Esophagus muscularis mucosa (tissue), 4 donors: ENCODE data around the gene MEG3. TPM values are rescaled to one million over a fixed set of nuclear protein-coding genes. Genes with fewer than 3 reads are reported as not detected.

Source experiments
- DNase-seq: peaks from one replicate; pipeline ENCODE4 v3.0.0-alpha.2; 2017; ENCODE audit errors: extremely low spot score
- H3K27ac ChIP-seq, 4 donors: fragments of 200-600 bp; sonication (generic); replicated peaks in 1 of 4; 1 replicate in 3 of 4; 2 replicates in 1 of 4; pipeline ENCODE4 v1.5.1; 2016 to 2019; ENCODE audit warnings: mild to moderate bottlenecking in 1 of 4
- H3K27me3 ChIP-seq, 4 donors: fragments of 200-600 bp; sonication (generic); one replicate each; pipeline versions ENCODE4 v1.5.1 to v1.6.0; 2016 to 2019
- H3K36me3 ChIP-seq, 4 donors: fragments of 200-600 bp; sonication (generic); one replicate each; pipeline ENCODE4 v1.5.1; 2016 to 2019
- H3K4me1 ChIP-seq, 4 donors: fragments of 200-600 bp; sonication (generic); one replicate each; pipeline ENCODE4 v1.5.1; 2016 to 2019
- H3K4me3 ChIP-seq, 4 donors: fragments of 200-600 bp; sonication (generic); 1 replicate in 2 of 4; 2 replicates in 2 of 4; pipeline ENCODE4 v1.5.1; 2016 to 2019; ENCODE audit warnings: mild to moderate bottlenecking in 4 of 4, moderate library complexity in 1 of 4
- H3K9me3 ChIP-seq, 4 donors: fragments of 200-600 bp; sonication (generic); 1 replicate in 3 of 4; 2 replicates in 1 of 4; pipeline ENCODE4 v1.5.1; 2016 to 2019
- EP300 ChIP-seq: sonication (generic); formaldehyde crosslinking; IDR thresholded peaks from one replicate; pipeline ENCODE4 v1.6.1; 2017; ENCODE audit warnings: antibody characterized with exemption
- POLR2A ChIP-seq: fragments of 450-650 bp; IDR thresholded peaks from one replicate; pipeline ENCODE4 v1.6.1; 2017; ENCODE audit warnings: antibody characterized with exemption, moderate library complexity, mild to moderate bottlenecking, low read depth
- POLR2AphosphoS5 ChIP-seq, 2 donors: sonication (generic); formaldehyde crosslinking; IDR thresholded peaks; one replicate each; pipeline ENCODE4 v1.6.1; 2017; ENCODE audit warnings: antibody characterized with exemption in 2 of 2
- WGBS: methylation state at CpG from one replicate; pipeline ENCODE4 v1.1.5; 2018; 5-methylcytosine and 5-hydroxymethylcytosine counted together
- intact Hi-C: fragments of 100-400 bp; cut with DNase I; formaldehyde crosslinking; loops from one replicate; pipeline ENCODE4 v1.15.1; 2023
- total RNA-seq, 4 donors: library from RNA; depleted of rRNA; stranded (reverse); fragments of >200 nt; gene quantifications; one replicate each; pipeline versions ENCODE4 v1.1.0 to v1.2.1, GENCODE V29; 2016
- TF ChIP-seq, protein P1 (sequence below), 3 experiments: fragments of 200-600 bp in 2 of 3; fragments of 450-650 bp in 1 of 3; sonication (generic) in 2 of 3; IDR thresholded peaks; one replicate each; pipeline ENCODE4 v1.5.1; 2017 to 2019; ENCODE audit warnings: antibody characterized with exemption in 3 of 3, mild to moderate bottlenecking in 2 of 3, moderate library complexity in 1 of 3

Gene MEG3
- total RNA-seq, 4 donors from 2014 or later = 9.4 to 53.2 (median 22.1) TPM

DNA sequence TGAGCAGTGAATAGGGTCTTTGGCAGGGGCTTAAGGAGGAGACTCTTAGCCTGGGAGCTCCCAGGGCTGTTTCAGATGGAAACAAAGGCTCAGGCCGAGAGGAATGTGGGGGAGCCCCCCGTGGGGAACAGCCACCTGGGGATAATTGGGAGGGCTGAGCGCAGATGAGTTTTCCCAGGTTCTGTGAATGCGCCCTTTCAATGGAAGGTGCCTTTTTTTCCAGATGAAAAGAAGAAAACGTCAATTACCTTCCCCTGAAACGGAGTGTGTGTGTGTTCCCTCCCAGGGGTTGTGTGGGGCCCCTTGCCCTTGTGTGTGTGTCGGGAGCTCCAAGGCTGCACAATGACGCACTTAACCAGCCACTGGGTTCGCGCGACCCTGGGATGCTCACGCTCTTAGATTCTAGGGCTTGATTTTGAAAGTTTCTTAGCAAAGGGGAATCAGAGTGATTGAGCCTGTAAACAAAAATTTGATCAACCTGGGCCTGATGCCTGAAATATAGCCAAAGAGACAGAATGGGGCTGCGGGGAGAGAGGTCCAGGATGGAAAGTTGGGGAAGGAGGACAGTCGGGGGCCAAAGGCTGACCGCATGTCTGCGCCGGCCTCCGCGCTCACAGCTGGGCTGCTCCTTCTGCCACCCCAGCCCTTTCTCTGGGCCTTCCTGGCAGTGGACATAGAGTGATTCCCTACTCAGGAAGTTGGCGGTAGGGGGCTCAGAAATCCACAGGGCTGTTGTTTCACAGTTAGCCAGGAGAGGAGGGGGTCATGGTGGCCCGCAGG is 14.6 kb downstream of the MEG3 start:
- H3K27ac ChIP-seq = no peak overlapping the region
- H3K27me3 ChIP-seq = peaks cover 0 to 8% (median 0%) of the 10 kb centered on the region in 4 donors
- no peak for TF ChIP-seq EP300
- TF ChIP-seq, protein P1, sequence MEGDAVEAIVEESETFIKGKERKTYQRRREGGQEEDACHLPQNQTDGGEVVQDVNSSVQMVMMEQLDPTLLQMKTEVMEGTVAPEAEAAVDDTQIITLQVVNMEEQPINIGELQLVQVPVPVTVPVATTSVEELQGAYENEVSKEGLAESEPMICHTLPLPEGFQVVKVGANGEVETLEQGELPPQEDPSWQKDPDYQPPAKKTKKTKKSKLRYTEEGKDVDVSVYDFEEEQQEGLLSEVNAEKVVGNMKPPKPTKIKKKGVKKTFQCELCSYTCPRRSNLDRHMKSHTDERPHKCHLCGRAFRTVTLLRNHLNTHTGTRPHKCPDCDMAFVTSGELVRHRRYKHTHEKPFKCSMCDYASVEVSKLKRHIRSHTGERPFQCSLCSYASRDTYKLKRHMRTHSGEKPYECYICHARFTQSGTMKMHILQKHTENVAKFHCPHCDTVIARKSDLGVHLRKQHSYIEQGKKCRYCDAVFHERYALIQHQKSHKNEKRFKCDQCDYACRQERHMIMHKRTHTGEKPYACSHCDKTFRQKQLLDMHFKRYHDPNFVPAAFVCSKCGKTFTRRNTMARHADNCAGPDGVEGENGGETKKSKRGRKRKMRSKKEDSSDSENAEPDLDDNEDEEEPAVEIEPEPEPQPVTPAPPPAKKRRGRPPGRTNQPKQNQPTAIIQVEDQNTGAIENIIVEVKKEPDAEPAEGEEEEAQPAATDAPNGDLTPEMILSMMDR (IDR thresholded peaks at IDR 0.05) = no peak
- TF ChIP-seq POLR2A = no peak
- no peak for TF ChIP-seq POLR2AphosphoS5 (IDR thresholded peaks at IDR 0.05)
- intact Hi-C loops = no loop called here
- peaks cover 0 to 21% (median 18%) of the 10 kb centered on the region in 4 donors for H3K4me1 ChIP-seq
- H3K36me3 ChIP-seq = no peaks in the 10 kb centered on the region
- H3K9me3 ChIP-seq = no peaks in the 10 kb centered on the region
- H3K4me3 ChIP-seq = no peak overlapping the region
- DNase-seq = no peak
- 90% methylated on average over 21 of the region's 21 CpGs for WGBS

DNA sequence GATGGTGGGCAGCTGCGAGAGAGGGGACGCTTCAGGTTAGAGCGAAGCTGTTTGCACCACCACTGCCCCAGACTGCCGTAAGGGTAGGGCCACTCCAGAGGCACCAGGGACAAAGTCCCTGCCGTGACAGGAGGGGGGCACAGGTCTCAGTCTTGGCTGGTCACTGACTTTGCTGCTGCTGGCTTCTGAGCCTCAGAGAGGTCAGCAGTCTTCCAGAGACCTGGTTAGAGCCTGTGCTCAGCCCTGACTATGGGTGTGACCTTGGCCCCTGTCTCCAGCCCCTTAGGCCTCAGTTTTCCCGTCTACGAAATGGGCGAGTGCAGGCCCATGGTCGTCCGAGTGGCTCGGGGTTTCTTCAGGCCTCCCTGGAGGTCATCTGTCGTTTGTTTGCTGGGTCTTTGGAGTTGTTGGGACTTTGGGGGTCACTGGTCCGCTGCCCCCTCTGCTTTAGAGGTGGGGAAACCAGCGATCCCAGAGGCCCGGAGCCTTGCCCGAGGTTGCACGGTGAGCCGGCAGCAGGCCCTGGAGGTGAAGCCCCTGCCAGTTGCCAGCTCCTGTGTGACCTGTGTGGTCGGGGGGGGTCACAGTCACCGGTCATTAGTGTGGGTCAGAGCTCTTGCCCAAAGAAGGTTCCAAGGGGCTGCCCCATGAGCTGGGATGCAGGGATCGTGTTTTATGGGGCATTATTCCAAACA is 15.3 kb downstream of the MEG3 start:
- WGBS = 93% methylated on average over 19 of the region's 21 CpGs
- intact Hi-C loops = no loop called here
- Histone ChIP-seq H3K4me3 (no peak overlapping the region), H3K9me3 (no peaks in the 10 kb centered on the region), H3K4me1 (peaks cover 0 to 21% (median 18%) of the 10 kb centered on the region in 4 donors), H3K27ac (no peak overlapping the region), H3K27me3 (peaks cover 0 to 3% (median 0%) of the 10 kb centered on the region in 4 donors), H3K36me3 (no peaks in the 10 kb centered on the region)
- TF ChIP-seq POLR2AphosphoS5 (IDR thresholded peaks at IDR 0.05) = no peak
- no peak for TF ChIP-seq POLR2A
- no peak for TF ChIP-seq EP300
- TF ChIP-seq, protein P1 (IDR thresholded peaks at IDR 0.05) = no peak
- no peak for DNase-seq

DNA sequence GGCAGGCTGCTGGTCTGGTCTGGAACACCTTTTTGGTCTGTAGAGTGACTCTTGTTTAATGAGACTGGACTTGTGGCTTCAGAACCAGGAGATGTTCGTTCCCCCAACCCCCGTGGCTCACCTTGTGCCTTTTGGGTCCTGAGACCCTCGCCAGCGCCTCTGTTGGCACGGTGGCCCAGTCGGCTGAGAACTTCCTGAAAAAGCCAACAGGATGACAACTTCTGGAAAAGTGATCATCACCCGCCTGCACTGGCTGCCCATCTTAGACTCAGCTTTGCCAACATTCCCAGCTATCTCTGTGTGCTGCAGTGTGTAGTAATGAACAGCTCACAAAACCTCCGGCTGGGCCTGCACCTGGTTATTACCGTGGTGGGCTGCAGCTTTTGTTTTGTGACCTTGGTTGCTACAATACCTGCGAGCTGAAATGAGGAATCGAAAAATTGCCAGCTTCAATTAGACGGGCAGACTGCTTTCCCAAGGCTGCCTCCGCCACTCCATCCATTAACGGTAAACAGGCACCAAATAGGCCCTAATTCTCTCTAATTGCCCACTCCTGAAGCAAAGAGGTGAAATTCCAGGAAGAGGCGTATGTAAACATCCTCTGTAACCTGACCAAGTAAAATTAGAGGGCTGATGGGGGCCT is 16.0 kb downstream of the MEG3 start:
- TF ChIP-seq EP300 = no peak
- no peak for TF ChIP-seq POLR2A
- TF ChIP-seq POLR2AphosphoS5 (IDR thresholded peaks at IDR 0.05) = no peak
- TF ChIP-seq, protein P1 (IDR thresholded peaks at IDR 0.05) = no peak
- no peaks in the 10 kb centered on the region for H3K27me3 ChIP-seq
- peaks cover 0 to 21% (median 17%) of the 10 kb centered on the region in 4 donors for H3K4me1 ChIP-seq
- H3K36me3 ChIP-seq = no peaks in the 10 kb centered on the region
- no peak overlapping the region for H3K27ac ChIP-seq
- intact Hi-C loops = no loop called here
- H3K9me3 ChIP-seq = no peaks in the 10 kb centered on the region
- DNase-seq = no peak
- no peak overlapping the region for H3K4me3 ChIP-seq
- WGBS = 77% methylated on average over 15 of the region's 15 CpGs

DNA sequence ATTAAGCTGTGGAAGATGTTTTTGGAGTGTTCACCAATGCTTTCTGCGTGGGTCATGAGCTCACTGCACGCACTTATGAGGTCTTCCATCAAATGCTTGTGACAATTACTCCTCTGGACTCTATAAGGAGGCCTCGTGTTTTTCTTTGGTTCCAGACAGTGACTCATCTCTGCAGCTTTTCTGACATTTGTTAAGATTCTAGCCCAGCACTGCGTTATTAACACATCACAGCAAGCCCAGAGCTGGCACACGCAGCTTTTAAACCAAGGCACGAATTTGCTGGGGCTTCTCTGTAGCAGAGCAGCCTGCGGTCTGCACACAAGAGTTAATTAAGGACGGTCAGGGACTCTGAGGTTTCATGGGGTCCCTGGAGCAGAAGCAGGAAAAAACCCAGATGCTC is 16.9 kb downstream of the MEG3 start:
- no peak for DNase-seq
- Histone ChIP-seq H3K4me1 (peaks cover 0 to 21% (median 15%) of the 10 kb centered on the region in 4 donors), H3K9me3 (no peaks in the 10 kb centered on the region), H3K4me3 (no peak overlapping the region), H3K27me3 (no peaks in the 10 kb centered on the region), H3K27ac (peak overlapping the region in 1 of 4 donors; percentile 16), H3K36me3 (no peaks in the 10 kb centered on the region)
- intact Hi-C loops = no loop called here
- peak in 1 of 2 donors; percentile 35 for TF ChIP-seq POLR2AphosphoS5 (IDR thresholded peaks at IDR 0.05)
- TF ChIP-seq EP300 = no peak
- TF ChIP-seq, protein P1 (IDR thresholded peaks at IDR 0.05) = no peak
- TF ChIP-seq POLR2A = no peak
- WGBS = 35% methylated on average over 7 of the region's 8 CpGs
